GM06990 (cell line): ENCODE measurements around the gene DKKL1.
A peak's percentile ranks its signal among the peaks of the same experiment; 100 is the strongest.

Experiments
- DNase-seq: peaks from one replicate; pipeline ENCODE4 v3.0.0-alpha.2; 2011; ENCODE audit not compliant: insufficient read length; ENCODE audit errors: extremely low read depth
- H3K27me3 ChIP-seq: replicated peaks from 2 replicates; pipeline ENCODE4 v1.6.0; 2011; ENCODE audit warnings: low read length; ENCODE audit not compliant: control insufficient read depth, insufficient read depth
- H3K36me3 ChIP-seq: 2 replicates; pipeline ENCODE4 v1.5.1; 2011; ENCODE audit warnings: low read length; ENCODE audit not compliant: control insufficient read depth, insufficient read depth
- H3K4me3 ChIP-seq: replicated peaks from 2 replicates; pipeline ENCODE4 v1.5.1; 2011; ENCODE audit warnings: low read depth, mild to moderate bottlenecking, control low read depth, low read length
- CTCF ChIP-seq: IDR thresholded peaks from 2 replicates; pipeline ENCODE4 v1.5.1; 2011; ENCODE audit warnings: low read length, control low read depth, mild to moderate bottlenecking, inconsistent platforms; ENCODE audit not compliant: insufficient read depth, poor library complexity, severe bottlenecking

Gene DKKL1

GRCh38 chr19:49333418-49333805 lies 30.3 kb upstream of the DKKL1 start:
- no peaks in the 10 kb centered on the region for H3K27me3 ChIP-seq
- DNase-seq, result no peak
- H3K4me3 ChIP-seq, result peak overlapping the region; percentile 25
- H3K36me3 ChIP-seq, result peaks cover 10% of the 10 kb centered on the region
- TF ChIP-seq CTCF, result no peak

GRCh38 chr19:49333811-49334288 lies 29.8 kb upstream of the DKKL1 start:
- H3K27me3 ChIP-seq, result no peaks in the 10 kb centered on the region
- TF ChIP-seq CTCF, result no peak
- peaks cover 11% of the 10 kb centered on the region for H3K36me3 ChIP-seq
- peak overlapping the region; percentile 25 for H3K4me3 ChIP-seq
- peak; percentile 91 for DNase-seq

DNA sequence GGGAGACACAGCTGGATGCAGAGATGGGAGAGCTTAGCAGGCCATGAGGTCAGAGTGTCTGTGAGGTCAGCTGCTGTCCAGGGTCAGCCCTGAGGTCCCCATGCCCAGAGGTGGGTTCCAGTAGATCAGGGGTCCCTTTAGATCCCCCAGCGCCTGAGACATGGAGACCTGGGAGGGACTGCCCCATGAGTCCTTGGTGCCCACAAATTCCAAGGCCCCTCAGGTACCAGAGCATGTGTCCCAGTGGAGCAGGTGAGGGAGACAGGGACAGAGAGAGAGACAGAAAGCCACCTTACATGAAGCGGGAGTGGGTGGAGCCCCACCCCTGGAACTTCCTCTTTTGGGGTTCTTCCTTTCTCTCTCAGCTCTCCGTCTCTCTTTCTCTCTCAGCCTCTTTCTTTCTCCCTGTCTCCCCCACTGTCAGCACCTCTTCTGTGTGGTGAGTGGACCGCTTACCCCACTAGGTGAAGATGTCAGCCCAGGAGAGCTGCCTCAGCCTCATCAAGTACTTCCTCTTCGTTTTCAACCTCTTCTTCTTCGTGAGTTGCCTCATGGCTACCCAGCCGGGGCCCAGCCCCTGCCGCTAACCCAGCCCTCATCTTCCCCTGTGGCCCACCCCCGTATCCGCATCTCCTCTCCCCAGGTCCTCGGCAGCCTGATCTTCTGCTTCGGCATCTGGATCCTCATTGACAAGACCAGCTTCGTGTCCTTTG lies 28.4 kb upstream of the DKKL1 start, which contains the start of gene CD37:
Gene CD37, plus strand, starts transcription at position 336 of the 713 bp plus-strand sequence. Its CDS starts 135 bp downstream, at position 471.
- Histone ChIP-seq H3K27me3 (no peaks in the 10 kb centered on the region), H3K36me3 (peaks cover 14% of the 10 kb centered on the region), H3K4me3 (peak within 1 kb of the TSS; percentile 91)
- DNase-seq, result peak; percentile 71
- no peak for TF ChIP-seq CTCF

GRCh38 chr19:49335784-49336481 lies 27.7 kb upstream of the DKKL1 start:
- peaks cover 14% of the 10 kb centered on the region for H3K36me3 ChIP-seq
- no peak for DNase-seq
- peak overlapping the region; percentile 91 for H3K4me3 ChIP-seq
- no peak for TF ChIP-seq CTCF
- H3K27me3 ChIP-seq, result no peaks in the 10 kb centered on the region

- H3K27me3 ChIP-seq, result no peaks in the 10 kb centered on the region
- DNase-seq, result no peak
- H3K4me3 ChIP-seq, result peak overlapping the region; percentile 91
Observed at GRCh38 chr19:49336482-49337266, 27.0 kb upstream of the DKKL1 start.

More at GRCh38 chr19:49336482-49337266, 27.0 kb upstream of the DKKL1 start:
- peaks cover 18% of the 10 kb centered on the region for H3K36me3 ChIP-seq
- TF ChIP-seq CTCF, result no peak
